GM04504 (cell line): ENCODE data around the gene ANXA8L1.
"Not testable (repeated sequence)": the region's sequence is repeated elsewhere in the genome, so short reads cannot be mapped to it uniquely, and the experiment has no call there.

ENCODE experiments used
- DNase-seq: peaks from one replicate; pipeline ENCODE4 v3.0.0-alpha.2; 2012; ENCODE audit warnings: low read depth

ANXA8L1 gene

DNA sequence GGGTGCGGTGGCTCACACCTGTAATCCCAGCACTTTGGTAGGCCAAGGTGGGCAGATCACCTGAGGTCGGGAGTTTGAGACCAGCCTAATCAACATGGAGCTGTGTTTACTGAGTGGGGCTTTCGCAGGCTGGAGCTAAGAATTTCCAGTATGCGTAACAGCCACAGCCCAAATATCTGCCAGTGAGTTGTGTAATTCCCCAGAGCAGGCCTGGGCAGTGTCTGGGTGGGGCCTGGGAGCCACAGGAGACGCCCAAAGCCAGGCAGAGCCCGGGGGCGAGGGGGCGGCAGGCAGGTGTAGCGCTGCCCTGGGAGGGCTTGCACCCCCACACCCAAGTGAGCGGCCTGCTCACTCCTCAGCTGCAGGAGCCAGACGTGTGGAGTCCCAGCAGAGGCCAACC, at the start of gene ANXA8L1:
Gene ANXA8L1, plus strand, starts transcription at position 371 of the 400 bp plus-strand sequence. CDS start 76 bp downstream, outside the sequence.
- DNase-seq, result not testable (repeated sequence)

- no peak for DNase-seq
These were observed 49.5 kb upstream of the ANXA8L1 start for GRCh38 chr10:46326066-46326465.

DNA sequence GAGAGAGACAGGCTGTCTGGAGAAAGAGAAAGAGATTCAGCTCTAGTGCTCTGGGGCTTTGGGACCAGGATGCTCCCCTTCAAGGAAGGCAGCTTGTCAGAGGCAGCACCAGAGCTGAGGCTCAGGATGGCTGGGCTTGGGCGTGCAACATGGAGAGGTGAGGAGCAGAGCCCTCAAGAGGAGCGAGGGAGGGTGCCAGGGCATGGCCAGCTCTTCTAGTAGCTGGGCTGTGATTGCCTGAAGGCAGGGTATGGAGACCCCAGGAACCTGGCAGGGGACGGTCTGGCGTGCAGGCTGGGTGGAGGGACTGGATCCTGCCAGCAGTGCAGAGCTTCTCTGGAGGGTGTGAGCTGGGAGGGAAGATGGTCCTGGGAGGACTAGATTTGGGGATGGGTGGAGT, 48.6 kb upstream of the ANXA8L1 start:
- DNase-seq, result no peak

DNA sequence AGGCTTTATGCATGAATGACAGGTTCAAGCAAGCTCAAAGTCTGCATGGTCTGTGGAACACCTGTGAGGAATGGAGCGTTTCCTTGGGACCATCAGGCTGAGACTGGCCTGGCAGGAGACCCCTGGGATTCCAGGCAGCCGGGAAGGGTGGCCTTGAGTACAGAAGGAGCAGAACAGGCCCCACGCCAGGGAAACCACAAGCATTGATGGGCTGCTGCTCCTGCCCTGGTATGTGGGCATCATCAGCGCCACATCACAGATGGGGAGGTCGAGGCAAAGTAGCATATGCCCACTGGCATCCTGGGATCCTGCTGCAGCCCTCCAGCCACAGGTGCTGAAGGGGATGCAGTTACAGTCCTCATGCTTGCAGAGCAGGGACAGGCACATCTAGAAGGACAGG, 47.9 kb upstream of the ANXA8L1 start:
- no peak for DNase-seq

GRCh38 chr10:46328853-46329689, 46.5 kb upstream of the ANXA8L1 start:
- DNase-seq, result no peak

- DNase-seq, result no peak
These were observed 45.9 kb upstream of the ANXA8L1 start for GRCh38 chr10:46329690-46330016.

DNA sequence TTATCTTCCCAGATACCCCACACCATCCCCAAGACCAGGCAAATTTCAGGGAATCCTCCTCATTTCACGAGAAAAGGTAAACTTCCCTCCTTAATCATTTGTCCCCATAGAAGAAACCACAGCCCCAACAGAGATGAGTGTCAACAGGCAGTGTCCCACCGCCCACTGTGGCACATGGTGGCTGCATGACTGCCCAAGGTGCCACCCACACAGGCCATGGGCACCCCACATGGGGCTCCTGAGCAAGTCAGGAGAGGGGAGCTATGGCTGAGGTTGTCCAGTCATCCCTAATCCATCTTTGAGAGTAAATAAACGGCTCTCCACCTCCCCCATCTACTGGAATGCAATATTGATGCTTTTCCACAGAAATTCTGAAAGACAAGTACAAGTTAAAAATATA, 44.7 kb upstream of the ANXA8L1 start:
- no peak for DNase-seq

GRCh38 chr10:46365484-46365883, 10.1 kb upstream of the ANXA8L1 start:
- not testable (repeated sequence) for DNase-seq

GRCh38 chr10:46367209-46367608, 8.4 kb upstream of the ANXA8L1 start:
- not testable (repeated sequence) for DNase-seq

GRCh38 chr10:46367666-46368240, 7.8 kb upstream of the ANXA8L1 start:
- not testable (repeated sequence) for DNase-seq

DNA sequence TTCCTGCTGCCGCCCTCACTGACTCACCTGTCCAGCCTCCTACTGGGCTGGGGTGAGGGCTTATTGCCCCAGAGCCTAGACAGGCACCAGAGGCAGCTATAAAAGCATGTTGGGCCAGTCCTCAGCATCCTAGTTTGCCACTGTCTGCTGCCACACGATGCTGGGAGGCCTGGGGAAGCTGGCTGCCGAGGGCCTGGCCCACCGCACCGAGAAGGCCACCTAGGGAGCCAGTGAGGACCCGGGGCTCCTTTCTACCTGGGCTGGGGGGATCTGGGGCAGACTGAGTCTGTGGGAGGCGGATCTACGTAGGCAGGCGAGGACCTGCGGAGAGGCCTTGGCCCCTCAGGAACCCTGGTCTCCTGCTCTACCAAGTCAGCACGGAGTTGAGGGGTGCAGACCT, 6.6 kb upstream of the ANXA8L1 start:
- DNase-seq, result not testable (repeated sequence)

GRCh38 chr10:46374410-46374809, 1.2 kb upstream of the ANXA8L1 start:
- DNase-seq, result not testable (repeated sequence)

GRCh38 chr10:46377022-46377421, 1.4 kb downstream of the ANXA8L1 start:
- DNase-seq, result not testable (repeated sequence)

DNA sequence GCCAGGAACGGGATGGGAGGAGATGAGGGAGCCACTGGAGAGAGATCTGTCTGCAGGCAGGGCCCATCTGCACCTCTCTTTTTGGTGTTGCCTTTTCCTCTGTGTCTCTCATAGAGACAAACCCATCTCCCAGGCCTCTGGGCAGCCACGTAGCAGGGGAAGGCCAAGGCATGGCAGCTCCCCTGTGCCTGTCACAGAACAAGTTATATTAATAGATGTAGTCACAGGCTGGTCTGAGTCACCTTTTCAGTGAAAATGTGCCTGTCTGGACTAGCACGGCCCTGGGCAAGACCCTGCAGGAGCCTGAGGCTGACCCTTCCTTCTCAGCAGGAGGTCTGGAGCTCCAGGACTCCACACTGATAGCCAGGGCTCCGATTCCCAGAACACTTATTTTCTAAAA, 2.1 kb downstream of the ANXA8L1 start:
- not testable (repeated sequence) for DNase-seq

- DNase-seq, result not testable (repeated sequence)
These were observed 2.5 kb downstream of the ANXA8L1 start for GRCh38 chr10:46378108-46378507.

DNA sequence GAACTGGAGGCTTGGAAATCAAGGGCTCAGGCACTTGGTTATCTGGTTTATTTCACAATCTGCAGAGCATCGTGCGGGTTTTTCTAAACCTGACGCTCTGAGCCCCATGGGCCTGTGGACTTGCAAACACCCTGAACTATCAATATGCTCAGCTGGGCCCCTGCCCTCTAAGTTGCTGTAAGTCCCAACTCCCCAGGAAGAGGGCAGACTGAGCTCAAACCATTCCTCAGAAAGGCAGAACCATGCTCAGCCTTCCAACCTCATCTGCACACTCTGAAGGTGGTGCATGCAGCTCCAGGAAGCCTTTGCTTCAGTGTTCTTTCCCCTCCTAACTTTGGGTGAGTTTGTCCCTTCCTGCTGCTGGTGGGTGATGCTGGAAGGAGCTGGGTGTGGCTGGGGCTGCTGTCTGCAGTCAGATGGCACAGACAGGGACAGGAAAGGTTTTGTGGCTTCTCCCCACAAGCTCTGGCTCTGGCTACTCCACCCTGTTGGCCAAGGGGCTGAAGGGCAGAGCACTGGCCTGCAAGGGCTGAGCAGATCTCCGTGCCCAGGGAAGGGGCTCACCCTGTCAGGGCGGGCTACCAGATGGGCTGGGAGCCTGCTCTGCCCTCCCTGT, 3.8 kb downstream of the ANXA8L1 start:
- DNase-seq, result not testable (repeated sequence)

DNA sequence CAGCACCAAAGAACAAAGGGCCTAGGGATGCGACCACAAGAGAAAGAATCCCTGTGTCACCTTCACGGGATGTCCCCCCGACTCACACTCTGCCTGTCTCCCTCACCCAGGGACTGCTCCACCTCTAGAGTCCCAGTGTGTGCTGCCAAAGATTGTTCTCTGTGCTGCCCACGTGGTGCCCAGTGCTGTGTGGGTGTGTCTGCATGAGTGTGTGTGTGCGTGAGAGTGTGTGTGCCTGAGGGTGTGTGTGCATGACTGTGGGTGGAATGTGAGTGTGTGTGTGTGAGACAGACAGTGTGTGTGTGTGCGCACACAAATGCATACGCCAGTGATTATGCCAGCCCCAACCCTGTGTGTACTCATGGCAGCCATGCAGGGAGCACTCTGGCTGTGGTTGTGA, 10.3 kb downstream of the ANXA8L1 start:
- DNase-seq, result not testable (repeated sequence)

- not testable (repeated sequence) for DNase-seq
These were observed 11.1 kb downstream of the ANXA8L1 start for GRCh38 chr10:46386694-46387093.

- not testable (repeated sequence) for DNase-seq
These were observed 11.8 kb downstream of the ANXA8L1 start for GRCh38 chr10:46387309-46387902.

GRCh38 chr10:46391422-46391821, 15.8 kb downstream of the ANXA8L1 start:
- not testable (repeated sequence) for DNase-seq

DNA sequence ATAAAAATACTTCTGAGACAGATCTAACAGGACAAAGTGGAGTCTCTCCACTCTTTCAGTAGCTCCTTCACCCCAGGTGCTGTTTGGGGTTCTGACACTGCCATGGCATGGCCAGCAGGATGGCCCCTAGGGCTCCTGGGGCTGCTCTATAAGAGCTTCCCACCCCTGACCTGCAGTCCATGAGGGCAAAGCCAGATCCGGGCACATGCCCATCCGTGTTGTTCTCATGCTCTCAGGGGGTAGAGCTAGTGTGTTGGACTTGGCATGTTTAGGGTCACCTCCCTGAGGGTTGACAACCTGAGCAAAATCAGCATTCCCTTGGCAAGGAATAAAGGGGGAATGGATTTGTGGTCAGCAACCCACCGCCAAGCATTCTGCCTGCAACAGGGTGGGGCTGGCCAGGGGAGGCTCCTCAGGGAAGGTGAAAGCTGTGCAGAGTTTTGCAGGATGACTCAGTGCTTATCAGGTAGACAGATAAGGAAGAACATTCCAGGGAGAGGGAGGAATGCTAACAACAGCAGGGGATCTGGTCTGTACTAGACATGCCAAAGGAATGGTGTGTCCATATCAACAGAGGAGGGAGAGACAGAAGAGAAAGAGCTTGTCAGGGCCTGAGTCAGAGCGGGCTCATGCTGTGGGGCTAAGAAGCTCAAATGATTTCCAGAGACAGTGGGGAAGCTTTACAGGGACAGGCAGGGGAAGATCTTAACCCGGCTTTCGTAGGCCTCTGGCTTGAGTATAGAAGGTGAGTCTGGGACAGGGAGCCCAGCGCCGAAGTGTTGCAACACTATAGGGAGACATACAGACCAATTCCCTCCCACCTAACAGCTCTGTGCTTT, 21.1 kb downstream of the ANXA8L1 start:
- peak; percentile 14 for DNase-seq

DNA sequence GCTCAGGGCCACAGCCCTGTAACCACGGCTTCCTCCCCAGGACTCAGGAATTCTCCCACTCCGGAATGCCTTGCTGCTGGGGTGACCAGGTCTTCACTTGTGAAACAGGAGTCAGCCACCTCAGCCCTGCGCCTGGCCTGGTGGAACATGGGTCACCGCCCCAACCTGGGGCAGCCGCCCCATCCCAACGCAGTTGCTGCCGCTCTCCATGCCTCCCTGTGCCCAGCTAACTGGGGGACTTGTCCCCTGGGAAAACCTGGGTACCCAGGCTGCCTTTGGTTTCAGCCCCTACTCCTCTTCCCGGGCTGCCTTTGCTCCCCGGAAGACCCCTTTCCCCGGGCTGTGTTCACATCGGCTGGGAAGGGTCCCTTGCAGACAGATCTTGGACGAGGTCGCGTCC, 22.2 kb downstream of the ANXA8L1 start:
- DNase-seq, result not testable (repeated sequence)
